Inflammatory macrophage treated with lipopolysaccharide for 4 hours (primary cell): ENCODE results near the gene FCGR2B.
"Not testable (repeated sequence)": the region's sequence is repeated elsewhere in the genome, so short reads cannot be mapped to it uniquely, and the experiment has no call there.

ENCODE experiments used
- DNase-seq: peaks from one replicate; pipeline ENCODE4 v3.0.0-alpha.2; 2020

The FCGR2B gene

DNA sequence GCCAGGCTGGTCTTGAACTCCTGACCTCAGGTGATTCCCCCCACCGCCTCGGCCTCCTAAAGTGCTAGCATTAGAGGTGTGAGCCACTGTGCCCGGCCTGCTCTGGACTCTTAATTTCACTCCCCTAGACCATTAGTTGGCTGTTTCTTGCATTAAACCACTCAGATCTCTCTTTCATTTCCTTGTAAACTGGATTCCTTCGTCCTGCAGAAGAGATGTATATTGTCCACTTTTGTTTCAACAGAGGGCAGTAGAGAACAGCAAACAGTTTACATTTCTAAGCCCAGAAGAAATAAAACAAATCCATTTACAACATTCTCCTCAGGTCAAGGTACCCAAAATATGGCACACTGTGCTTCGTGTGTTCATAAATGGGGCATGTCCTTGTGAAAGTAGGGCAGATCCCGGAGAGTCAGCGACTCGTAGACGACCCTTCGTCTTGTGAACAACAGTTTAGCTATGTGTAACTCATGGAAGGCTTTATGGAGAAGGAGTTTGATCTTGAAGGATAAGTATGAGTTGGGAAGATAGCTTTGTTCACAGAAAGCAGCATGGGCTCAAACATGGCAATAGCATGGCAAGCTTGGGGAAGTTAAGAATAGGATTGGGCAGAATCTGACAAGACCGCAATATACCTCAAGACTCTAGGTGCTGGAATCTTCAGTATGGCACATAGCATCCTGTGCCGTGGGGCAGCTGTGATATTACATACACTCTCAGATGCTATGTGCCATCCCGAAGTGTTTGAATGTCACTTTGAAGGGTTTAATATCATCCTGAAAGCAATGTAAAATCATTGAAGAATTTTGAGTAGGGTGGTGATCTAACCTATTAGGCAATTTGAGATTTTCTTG is 15.2 kb upstream of the FCGR2B start:
- peak; percentile 61 for DNase-seq

DNA sequence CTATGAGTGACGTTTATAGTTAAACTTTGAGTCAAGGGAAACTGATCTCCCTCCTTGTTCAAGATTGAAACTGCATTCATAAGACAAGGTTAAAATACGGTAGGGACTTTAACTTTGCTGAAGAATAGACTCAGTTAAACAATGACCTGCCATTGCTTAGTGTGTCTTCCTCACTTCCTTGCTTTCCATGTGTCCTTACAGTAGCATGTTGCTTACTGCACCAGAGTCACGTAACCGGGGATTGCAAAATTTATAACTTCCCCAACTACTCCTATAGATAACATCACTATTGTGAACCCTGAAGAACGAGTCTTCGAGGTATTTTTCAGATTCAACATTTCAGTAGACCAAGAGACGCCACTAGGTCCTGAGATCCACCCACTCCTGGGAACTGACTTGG is 9.4 kb upstream of the FCGR2B start:
- DNase-seq = not testable (repeated sequence)

- DNase-seq = not testable (repeated sequence)
These were observed 9.0 kb upstream of the FCGR2B start for GRCh38 chr1:161653971-161654370.

- not testable (repeated sequence) for DNase-seq
These were observed 4.4 kb upstream of the FCGR2B start for GRCh38 chr1:161658524-161658923.

DNA sequence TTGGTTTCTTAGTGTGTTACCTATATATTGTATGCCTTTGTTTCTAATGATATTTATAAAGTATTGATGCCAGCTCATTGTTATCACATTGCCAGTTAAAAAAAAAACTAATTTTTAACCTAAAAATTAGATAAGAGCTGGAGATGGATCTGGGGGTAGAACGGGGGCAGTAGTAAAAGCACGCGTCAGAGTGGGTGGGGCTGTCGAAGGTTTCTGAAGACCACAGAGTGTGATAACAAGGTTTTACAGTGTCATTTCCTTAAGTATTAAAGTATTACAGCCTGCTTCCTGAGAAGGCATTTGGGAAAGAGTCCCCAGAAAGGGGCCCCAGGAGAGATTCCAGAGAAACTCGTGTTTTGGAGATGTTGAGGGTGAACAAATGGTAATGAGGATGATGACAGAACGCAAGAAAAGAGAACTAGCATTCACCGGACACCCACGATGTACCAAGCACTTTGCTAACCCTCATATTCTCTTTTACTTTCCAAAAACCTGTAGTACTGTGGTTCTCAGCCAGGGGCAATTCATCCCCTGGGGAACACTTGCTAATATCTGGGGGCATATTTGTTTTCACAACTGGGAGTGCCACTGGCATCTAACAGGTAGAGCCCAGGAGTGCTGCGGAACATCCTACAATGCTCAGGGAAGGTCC is 1.2 kb upstream of the FCGR2B start:
- not testable (repeated sequence) for DNase-seq

- DNase-seq = not testable (repeated sequence)
These were observed 626 bp downstream of the FCGR2B start for GRCh38 chr1:161663569-161663968.

GRCh38 chr1:161664689-161665088 is 1.7 kb downstream of the FCGR2B start:
- DNase-seq = not testable (repeated sequence)

GRCh38 chr1:161671045-161672020 is 8.4 kb downstream of the FCGR2B start:
- not testable (repeated sequence) for DNase-seq

GRCh38 chr1:161673437-161673836 is 10.5 kb downstream of the FCGR2B start:
- DNase-seq = not testable (repeated sequence)

- not testable (repeated sequence) for DNase-seq
These were observed 11.5 kb downstream of the FCGR2B start for GRCh38 chr1:161674447-161674846.

- DNase-seq = not testable (repeated sequence)
These were observed 12.0 kb downstream of the FCGR2B start for GRCh38 chr1:161674908-161675307.

DNA sequence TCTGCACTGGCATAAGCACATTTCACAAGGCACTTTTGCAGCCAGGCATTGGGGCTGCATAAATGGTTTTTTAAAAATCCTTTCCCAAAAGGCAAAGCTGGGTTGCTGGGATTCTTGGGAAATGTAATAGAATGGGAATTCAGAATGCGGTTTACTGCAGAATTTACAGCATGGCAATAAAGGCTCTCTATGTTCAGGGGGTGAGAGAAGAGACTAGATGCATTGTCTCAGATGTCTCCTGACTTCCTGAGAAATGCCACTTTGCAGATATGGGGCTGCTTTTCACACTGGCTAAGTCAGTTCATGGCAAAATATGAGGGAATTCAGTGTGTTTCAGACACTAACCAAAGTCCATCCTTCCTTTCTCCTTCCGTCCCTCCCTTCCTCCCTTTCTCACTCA is 13.5 kb downstream of the FCGR2B start:
- no peak for DNase-seq

- no peak for DNase-seq
These were observed 14.2 kb downstream of the FCGR2B start for GRCh38 chr1:161676958-161677689.

- DNase-seq = peak; percentile 47
These were observed 15.6 kb downstream of the FCGR2B start for GRCh38 chr1:161678500-161678899.

- no peak for DNase-seq
These were observed 18.9 kb downstream of the FCGR2B start for GRCh38 chr1:161681879-161682278.

- no peak for DNase-seq
These were observed 26.0 kb downstream of the FCGR2B start for GRCh38 chr1:161688946-161689345.

- DNase-seq = no peak
These were observed 28.9 kb downstream of the FCGR2B start for GRCh38 chr1:161691846-161692245.

DNA sequence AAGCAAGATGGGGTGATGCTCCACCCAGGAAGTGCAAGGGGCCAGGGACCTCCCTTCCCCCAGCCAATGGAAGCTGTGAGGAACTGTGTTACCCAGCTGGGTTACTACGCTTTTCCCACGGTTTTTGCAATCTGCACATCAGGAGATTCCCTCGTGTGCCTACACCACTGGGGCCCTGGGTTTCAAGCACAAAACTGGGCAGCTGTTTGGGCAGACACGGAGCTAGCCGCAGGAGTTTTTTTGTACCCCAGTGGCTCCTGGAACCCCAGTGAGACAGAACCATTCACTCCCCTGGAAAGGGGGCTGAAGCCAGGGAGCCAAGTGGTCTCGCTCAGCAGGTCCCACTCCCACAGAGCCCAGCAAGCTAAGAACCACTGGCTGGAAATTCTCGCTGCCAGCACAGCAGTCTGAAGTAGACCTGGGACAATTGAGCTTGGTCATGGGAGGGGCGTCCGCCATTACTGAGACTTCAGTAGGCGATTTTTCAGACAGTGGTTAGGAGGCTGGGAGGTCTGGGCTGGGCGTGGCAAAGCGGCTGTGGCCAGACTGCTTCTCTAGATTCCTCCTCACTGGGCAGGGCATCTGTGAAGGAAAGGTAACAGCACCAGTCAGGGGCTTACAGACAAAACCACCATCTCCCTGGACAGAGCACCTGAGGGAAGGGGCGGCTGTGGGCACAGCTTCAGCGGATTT is 30.2 kb downstream of the FCGR2B start:
- DNase-seq = not testable (repeated sequence)

- not testable (repeated sequence) for DNase-seq
These were observed 35.4 kb downstream of the FCGR2B start for GRCh38 chr1:161698302-161698701.

- DNase-seq = no peak
These were observed 39.3 kb downstream of the FCGR2B start for GRCh38 chr1:161702250-161702649.

GRCh38 chr1:161705537-161705936 is 42.6 kb downstream of the FCGR2B start:
- no peak for DNase-seq

DNA sequence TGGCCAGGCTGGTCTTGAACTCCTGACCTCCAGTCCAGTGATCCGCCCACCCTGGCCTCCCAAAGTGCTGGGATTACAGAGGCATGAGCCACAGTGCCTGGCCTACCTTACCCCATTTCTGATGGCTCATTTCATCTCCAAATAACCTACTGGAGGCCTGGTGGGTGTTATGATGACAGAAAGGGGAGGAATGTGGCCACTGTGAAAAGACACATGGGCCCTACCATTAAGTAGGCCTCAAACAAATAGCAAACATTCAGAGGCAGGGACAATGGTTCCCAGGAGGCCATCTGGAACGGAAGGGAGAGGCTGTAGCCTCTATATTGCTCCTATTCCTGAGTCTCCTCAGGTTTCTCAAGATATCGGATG is 43.2 kb downstream of the FCGR2B start:
- peak; percentile 59 for DNase-seq
